HG03460 (cell line): ENCODE measurements around the gene PICALM.
"Not testable (repeated sequence)": the region's sequence is repeated elsewhere in the genome, so short reads cannot be mapped to it uniquely, and the experiment has no call there.

Experiments used
- ATAC-seq: cut with Tn5 transposase; IDR thresholded peaks from one replicate; pipeline ENCODE4 v1.9.1; 2021; ENCODE audit not compliant: unreplicated experiment

PICALM gene

GRCh38 chr11:86002431-86002830 lies 66.5 kb downstream of the PICALM start:
- ATAC-seq = no peak

- no peak for ATAC-seq
These were observed 77.4 kb downstream of the PICALM start for GRCh38 chr11:85991508-85991907.

GRCh38 chr11:85989746-85990145 lies 79.1 kb downstream of the PICALM start:
- ATAC-seq = no peak

- ATAC-seq = no peak
These were observed 80.1 kb downstream of the PICALM start for GRCh38 chr11:85988780-85989179.

- no peak for ATAC-seq
These were observed 91.1 kb downstream of the PICALM start for GRCh38 chr11:85977751-85978160.

GRCh38 chr11:85976525-85976924 lies 92.4 kb downstream of the PICALM start:
- no peak for ATAC-seq

GRCh38 chr11:85974122-85974521 lies 94.8 kb downstream of the PICALM start:
- ATAC-seq = no peak

GRCh38 chr11:85970593-85970992 lies 98.3 kb downstream of the PICALM start:
- ATAC-seq = no peak

GRCh38 chr11:85967457-85967856 lies 101.4 kb downstream of the PICALM start:
- no peak for ATAC-seq

- ATAC-seq = no peak
These were observed 103.7 kb downstream of the PICALM start for GRCh38 chr11:85965202-85965601.

GRCh38 chr11:85961930-85962363 lies 106.9 kb downstream of the PICALM start:
- no peak for ATAC-seq

GRCh38 chr11:85961130-85961529 lies 107.8 kb downstream of the PICALM start:
- no peak for ATAC-seq

- no peak for ATAC-seq
These were observed 108.2 kb downstream of the PICALM start for GRCh38 chr11:85960678-85961077.

GRCh38 chr11:85955531-85955930 lies 113.4 kb downstream of the PICALM start:
- ATAC-seq = no peak

- ATAC-seq = no peak
These were observed 115.3 kb downstream of the PICALM start for GRCh38 chr11:85953491-85954143.

GRCh38 chr11:85952108-85952485 lies 116.8 kb downstream of the PICALM start:
- not testable (repeated sequence) for ATAC-seq

GRCh38 chr11:85951428-85952107 lies 117.3 kb downstream of the PICALM start:
- no peak for ATAC-seq

GRCh38 chr11:85951049-85951405 lies 117.9 kb downstream of the PICALM start:
- ATAC-seq = no peak

- no peak for ATAC-seq
These were observed 118.4 kb downstream of the PICALM start for GRCh38 chr11:85950317-85951048.

- no peak for ATAC-seq
These were observed 119.1 kb downstream of the PICALM start for GRCh38 chr11:85949798-85950197.

GRCh38 chr11:85948884-85949283 lies 120.0 kb downstream of the PICALM start:
- ATAC-seq = no peak
